ENCODE measurements around the gene NKAPD1. TPM values are rescaled to one million over a fixed set of nuclear protein-coding genes. Genes with fewer than 3 reads are reported as not detected.

The NKAPD1 gene
- total and polyA plus RNA-seq, 2 donors: 23.3 to 27.0 TPM

GRCh38 chr11:112097734-112098528, 23.8 kb downstream of the NKAPD1 start:
- Histone ChIP-seq H3K36me3 (ENCODE audit: control insufficient read depth in 2 of 2, insufficient read depth in 2 of 2, low read length in 1 of 2) (peaks cover 8 to 21% of the 10 kb centered on the region in 2 donors), H3K9me3 (ENCODE audit: control insufficient read depth in 2 of 2, insufficient read depth in 1 of 2, low read length in 1 of 2) (no peaks in the 10 kb centered on the region), H3K4me1 (ENCODE audit: control insufficient read depth in 2 of 2, insufficient read depth in 2 of 2, low read length in 2 of 2) (no peaks in the 10 kb centered on the region), H3K27me3 (ENCODE audit: control insufficient read depth in 2 of 2, insufficient read depth in 1 of 2, low read length in 1 of 2) (no peaks in the 10 kb centered on the region), H3K27ac (ENCODE audit: low read depth in 1 of 2, low read length in 1 of 2) (no peak overlapping the region), H3K4me3 (ENCODE audit: low read length in 2 of 2) (no peak overlapping the region)
- 98% methylated on average over 11 of the region's 11 CpGs for WGBS
- DNase-seq (ENCODE audit: low read depth in 6 of 9, low spot score in 9 of 9): no peak

GRCh38 chr11:112100462-112100861, 26.4 kb downstream of the NKAPD1 start:
- Histone ChIP-seq H3K27ac (ENCODE audit: low read depth in 1 of 2, low read length in 1 of 2) (no peak overlapping the region), H3K4me3 (ENCODE audit: low read length in 2 of 2) (no peak overlapping the region), H3K27me3 (ENCODE audit: control insufficient read depth in 2 of 2, insufficient read depth in 1 of 2, low read length in 1 of 2) (no peaks in the 10 kb centered on the region), H3K36me3 (ENCODE audit: control insufficient read depth in 2 of 2, insufficient read depth in 2 of 2, low read length in 1 of 2) (peaks cover 4 to 10% of the 10 kb centered on the region in 2 donors), H3K4me1 (ENCODE audit: control insufficient read depth in 2 of 2, insufficient read depth in 2 of 2, low read length in 2 of 2) (no peaks in the 10 kb centered on the region), H3K9me3 (ENCODE audit: control insufficient read depth in 2 of 2, insufficient read depth in 1 of 2, low read length in 1 of 2) (no peaks in the 10 kb centered on the region)
- no peak for DNase-seq (ENCODE audit: low read depth in 6 of 9, low spot score in 9 of 9)
- WGBS: 95% methylated on average over 2 of the region's 2 CpGs

GRCh38 chr11:112103446-112103845, 29.3 kb downstream of the NKAPD1 start:
- Histone ChIP-seq H3K4me1 (ENCODE audit: control insufficient read depth in 2 of 2, insufficient read depth in 2 of 2, low read length in 2 of 2) (no peaks in the 10 kb centered on the region), H3K27ac (ENCODE audit: low read depth in 1 of 2, low read length in 1 of 2) (no peak overlapping the region), H3K27me3 (ENCODE audit: control insufficient read depth in 2 of 2, insufficient read depth in 1 of 2, low read length in 1 of 2) (no peaks in the 10 kb centered on the region), H3K9me3 (ENCODE audit: control insufficient read depth in 2 of 2, insufficient read depth in 1 of 2, low read length in 1 of 2) (no peaks in the 10 kb centered on the region), H3K4me3 (ENCODE audit: low read length in 2 of 2) (no peak overlapping the region), H3K36me3 (ENCODE audit: control insufficient read depth in 2 of 2, insufficient read depth in 2 of 2, low read length in 1 of 2) (no peaks in the 10 kb centered on the region)
- over 99% methylated on average over 6 of the region's 6 CpGs for WGBS
- DNase-seq (ENCODE audit: low read depth in 6 of 9, low spot score in 9 of 9): no peak

- H3K36me3 ChIP-seq (ENCODE audit: control insufficient read depth in 2 of 2, insufficient read depth in 2 of 2, low read length in 1 of 2): no peaks in the 10 kb centered on the region
- H3K9me3 ChIP-seq (ENCODE audit: control insufficient read depth in 2 of 2, insufficient read depth in 1 of 2, low read length in 1 of 2): no peaks in the 10 kb centered on the region
- H3K4me1 ChIP-seq (ENCODE audit: control insufficient read depth in 2 of 2, insufficient read depth in 2 of 2, low read length in 2 of 2): no peaks in the 10 kb centered on the region
- H3K27ac ChIP-seq (ENCODE audit: low read depth in 1 of 2, low read length in 1 of 2): no peak overlapping the region
- 99% methylated on average over 8 of the region's 8 CpGs for WGBS
- no peak for DNase-seq (ENCODE audit: low read depth in 6 of 9, low spot score in 9 of 9)
- no peaks in the 10 kb centered on the region for H3K27me3 ChIP-seq (ENCODE audit: control insufficient read depth in 2 of 2, insufficient read depth in 1 of 2, low read length in 1 of 2)
- no peak overlapping the region for H3K4me3 ChIP-seq (ENCODE audit: low read length in 2 of 2)
Measured at GRCh38 chr11:112106070-112106469, 32.0 kb downstream of the NKAPD1 start.

- Histone ChIP-seq H3K9me3 (ENCODE audit: control insufficient read depth in 2 of 2, insufficient read depth in 1 of 2, low read length in 1 of 2) (no peaks in the 10 kb centered on the region), H3K4me3 (ENCODE audit: low read length in 2 of 2) (no peak overlapping the region), H3K36me3 (ENCODE audit: control insufficient read depth in 2 of 2, insufficient read depth in 2 of 2, low read length in 1 of 2) (no peaks in the 10 kb centered on the region), H3K27ac (ENCODE audit: low read depth in 1 of 2, low read length in 1 of 2) (no peak overlapping the region), H3K27me3 (ENCODE audit: control insufficient read depth in 2 of 2, insufficient read depth in 1 of 2, low read length in 1 of 2) (no peaks in the 10 kb centered on the region), H3K4me1 (ENCODE audit: control insufficient read depth in 2 of 2, insufficient read depth in 2 of 2, low read length in 2 of 2) (peaks cover 0 to 3% of the 10 kb centered on the region in 2 donors)
- peak in 6 of 9 donors; percentile 9 to 62 (median 20) for DNase-seq (ENCODE audit: low read depth in 6 of 9, low spot score in 9 of 9)
- WGBS: 67% methylated on average over 6 of the region's 6 CpGs
Measured at GRCh38 chr11:112113539-112114457, 39.7 kb downstream of the NKAPD1 start.

- DNase-seq (ENCODE audit: low read depth in 6 of 9, low spot score in 9 of 9): no peak
- 97% methylated on average over 2 of the region's 2 CpGs for WGBS
- H3K4me3 ChIP-seq (ENCODE audit: low read length in 2 of 2): no peak overlapping the region
- peaks cover 0 to 3% of the 10 kb centered on the region in 2 donors for H3K4me1 ChIP-seq (ENCODE audit: control insufficient read depth in 2 of 2, insufficient read depth in 2 of 2, low read length in 2 of 2)
- no peaks in the 10 kb centered on the region for H3K9me3 ChIP-seq (ENCODE audit: control insufficient read depth in 2 of 2, insufficient read depth in 1 of 2, low read length in 1 of 2)
- H3K27me3 ChIP-seq (ENCODE audit: control insufficient read depth in 2 of 2, insufficient read depth in 1 of 2, low read length in 1 of 2): no peaks in the 10 kb centered on the region
- H3K27ac ChIP-seq (ENCODE audit: low read depth in 1 of 2, low read length in 1 of 2): no peak overlapping the region
- H3K36me3 ChIP-seq (ENCODE audit: control insufficient read depth in 2 of 2, insufficient read depth in 2 of 2, low read length in 1 of 2): peaks cover 0 to 3% of the 10 kb centered on the region in 2 donors
Measured at GRCh38 chr11:112114460-112114859, 40.4 kb downstream of the NKAPD1 start.

GRCh38 chr11:112115386-112115785, 41.3 kb downstream of the NKAPD1 start:
- peaks cover 0 to 3% of the 10 kb centered on the region in 2 donors for H3K4me1 ChIP-seq (ENCODE audit: control insufficient read depth in 2 of 2, insufficient read depth in 2 of 2, low read length in 2 of 2)
- H3K27me3 ChIP-seq (ENCODE audit: control insufficient read depth in 2 of 2, insufficient read depth in 1 of 2, low read length in 1 of 2): no peaks in the 10 kb centered on the region

GRCh38 chr11:112118176-112118575, 44.1 kb downstream of the NKAPD1 start:
- Histone ChIP-seq H3K9me3 (ENCODE audit: control insufficient read depth in 2 of 2, insufficient read depth in 1 of 2, low read length in 1 of 2) (no peaks in the 10 kb centered on the region), H3K4me3 (ENCODE audit: low read length in 2 of 2) (no peak overlapping the region), H3K27ac (ENCODE audit: low read depth in 1 of 2, low read length in 1 of 2) (no peak overlapping the region), H3K4me1 (ENCODE audit: control insufficient read depth in 2 of 2, insufficient read depth in 2 of 2, low read length in 2 of 2) (peaks cover 0 to 3% of the 10 kb centered on the region in 2 donors), H3K27me3 (ENCODE audit: control insufficient read depth in 2 of 2, insufficient read depth in 1 of 2, low read length in 1 of 2) (no peaks in the 10 kb centered on the region), H3K36me3 (ENCODE audit: control insufficient read depth in 2 of 2, insufficient read depth in 2 of 2, low read length in 1 of 2) (peaks cover 0 to 5% of the 10 kb centered on the region in 2 donors)
- no peak for DNase-seq (ENCODE audit: low read depth in 6 of 9, low spot score in 9 of 9)
- 56% methylated on average over 2 of the region's 2 CpGs for WGBS

More at GRCh38 chr11:112115386-112115785, 41.3 kb downstream of the NKAPD1 start:
- Histone ChIP-seq H3K9me3 (ENCODE audit: control insufficient read depth in 2 of 2, insufficient read depth in 1 of 2, low read length in 1 of 2) (no peaks in the 10 kb centered on the region), H3K36me3 (ENCODE audit: control insufficient read depth in 2 of 2, insufficient read depth in 2 of 2, low read length in 1 of 2) (peaks cover 0 to 5% of the 10 kb centered on the region in 2 donors), H3K27ac (ENCODE audit: low read depth in 1 of 2, low read length in 1 of 2) (no peak overlapping the region), H3K4me3 (ENCODE audit: low read length in 2 of 2) (no peak overlapping the region)
- DNase-seq (ENCODE audit: low read depth in 6 of 9, low spot score in 9 of 9): peak in 1 of 9 donors; percentile 16
- 54% methylated on average over 5 of the region's 5 CpGs for WGBS

Data from thymus (tissue), 11 donors.